Esophagus squamous epithelium (tissue), 5 donors: ENCODE data around the gene MFF. TPM values are rescaled to one million over a fixed set of nuclear protein-coding genes. Genes with fewer than 3 reads are reported as not detected.

ENCODE experiments used
- DNase-seq: peaks from one replicate; lab custom pipeline; 2025; lab: John Stamatoyannopoulos, UW
- H3K27ac ChIP-seq, 4 donors: fragments of 200-600 bp; sonication (generic); one replicate each; pipeline ENCODE4 v1.5.1; 2016 to 2019; ENCODE audit warnings: mild to moderate bottlenecking in 1 of 4
- H3K27me3 ChIP-seq, 4 donors: fragments of 200-600 bp; sonication (generic); 1 replicate in 3 of 4; 2 replicates in 1 of 4; pipeline versions ENCODE4 v1.5.1 to v1.6.0; 2017 to 2021; ENCODE audit warnings: antibody characterized with exemption in 1 of 4
- H3K36me3 ChIP-seq, 3 donors: fragments of 200-600 bp; sonication (generic); one replicate each; pipeline ENCODE4 v1.5.1; 2016 to 2019
- H3K4me1 ChIP-seq, 3 donors: fragments of 200-600 bp; sonication (generic); one replicate each; pipeline ENCODE4 v1.5.1; 2017 to 2019
- H3K4me3 ChIP-seq, 4 donors: fragments of 200-600 bp; sonication (generic); 1 replicate in 3 of 4; 2 replicates in 1 of 4; pipeline ENCODE4 v1.5.1; 2016 to 2019; ENCODE audit warnings: mild to moderate bottlenecking in 2 of 4, moderate library complexity in 1 of 4
- H3K9me3 ChIP-seq, 3 donors: fragments of 200-600 bp; sonication (generic); one replicate each; pipeline ENCODE4 v1.5.1; 2016 to 2019
- POLR2A ChIP-seq, 4 donors: fragments of 450-650 bp; IDR thresholded peaks; one replicate each; pipeline ENCODE4 v1.6.1; 2017; ENCODE audit warnings: antibody characterized with exemption in 4 of 4, mild to moderate bottlenecking in 4 of 4, moderate library complexity in 3 of 4
- WGBS, 2 donors: methylation state at CpG; one replicate each; pipeline ENCODE4 v1.1.5; 2018; 5-methylcytosine and 5-hydroxymethylcytosine counted together
- intact Hi-C: fragments of 100-400 bp; cut with DNase I; formaldehyde crosslinking; loops from one replicate; pipeline ENCODE4 v1.15.0; 2022
- total RNA-seq, 4 donors: library from RNA; depleted of rRNA; stranded (reverse); fragments of >200 nt; gene quantifications; one replicate each; pipeline ENCODE4 v1.1.0, GENCODE V29; 2016
- TF ChIP-seq, protein P1 (sequence below), 6 experiments: fragments of 450-650 bp in 4 of 6; fragments of 200-600 bp in 2 of 6; sonication (generic) in 2 of 6; IDR thresholded peaks; one replicate each; pipeline ENCODE4 v1.5.1; 2016 to 2019; ENCODE audit warnings: antibody characterized with exemption in 6 of 6, mild to moderate bottlenecking in 4 of 6, moderate library complexity in 4 of 6
- donor health status: DM: yes; HTN: yes; CAD: no.

MFF gene
- total RNA-seq, 4 donors from 2014 or later, result 66.8 to 91.0 (median 84.8) TPM

- Histone ChIP-seq H3K27ac (no peak overlapping the region), H3K36me3 (peaks cover 0 to 64% (median 11%) of the 10 kb centered on the region in 3 donors)
- 89 to 95% methylated on average over 2 of the region's 2 CpGs for WGBS, 2 donors
Observed at GRCh38 chr2:227341553-227341952, 16.5 kb downstream of the MFF start.

GRCh38 chr2:227344231-227344630 lies 19.2 kb downstream of the MFF start:
- intact Hi-C loops, result no loop called here
- Histone ChIP-seq H3K27me3 (no peaks in the 10 kb centered on the region), H3K27ac (no peak overlapping the region), H3K4me1 (no peaks in the 10 kb centered on the region), H3K36me3 (peaks cover 0 to 73% (median 11%) of the 10 kb centered on the region in 3 donors), H3K9me3 (no peaks in the 10 kb centered on the region), H3K4me3 (no peak overlapping the region)
- no peak for DNase-seq
- WGBS, 2 donors, result 82 to 84% methylated on average over 2 of the region's 2 CpGs
- TF ChIP-seq POLR2A (IDR thresholded peaks at IDR 0.05), result no peak
- TF ChIP-seq, protein P1, sequence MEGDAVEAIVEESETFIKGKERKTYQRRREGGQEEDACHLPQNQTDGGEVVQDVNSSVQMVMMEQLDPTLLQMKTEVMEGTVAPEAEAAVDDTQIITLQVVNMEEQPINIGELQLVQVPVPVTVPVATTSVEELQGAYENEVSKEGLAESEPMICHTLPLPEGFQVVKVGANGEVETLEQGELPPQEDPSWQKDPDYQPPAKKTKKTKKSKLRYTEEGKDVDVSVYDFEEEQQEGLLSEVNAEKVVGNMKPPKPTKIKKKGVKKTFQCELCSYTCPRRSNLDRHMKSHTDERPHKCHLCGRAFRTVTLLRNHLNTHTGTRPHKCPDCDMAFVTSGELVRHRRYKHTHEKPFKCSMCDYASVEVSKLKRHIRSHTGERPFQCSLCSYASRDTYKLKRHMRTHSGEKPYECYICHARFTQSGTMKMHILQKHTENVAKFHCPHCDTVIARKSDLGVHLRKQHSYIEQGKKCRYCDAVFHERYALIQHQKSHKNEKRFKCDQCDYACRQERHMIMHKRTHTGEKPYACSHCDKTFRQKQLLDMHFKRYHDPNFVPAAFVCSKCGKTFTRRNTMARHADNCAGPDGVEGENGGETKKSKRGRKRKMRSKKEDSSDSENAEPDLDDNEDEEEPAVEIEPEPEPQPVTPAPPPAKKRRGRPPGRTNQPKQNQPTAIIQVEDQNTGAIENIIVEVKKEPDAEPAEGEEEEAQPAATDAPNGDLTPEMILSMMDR (IDR thresholded peaks at IDR 0.05), result no peak

More at GRCh38 chr2:227341553-227341952, 16.5 kb downstream of the MFF start:
- no peaks in the 10 kb centered on the region for H3K9me3 ChIP-seq
- H3K4me3 ChIP-seq, result no peak overlapping the region
- TF ChIP-seq, protein P1 (IDR thresholded peaks at IDR 0.05), result no peak
- no peak for TF ChIP-seq POLR2A (IDR thresholded peaks at IDR 0.05)
- H3K4me1 ChIP-seq, result no peaks in the 10 kb centered on the region
- no peak for DNase-seq
- H3K27me3 ChIP-seq, result no peaks in the 10 kb centered on the region
- intact Hi-C loops, result no loop called here

- H3K4me1 ChIP-seq, result no peaks in the 10 kb centered on the region
- H3K27me3 ChIP-seq, result no peaks in the 10 kb centered on the region
- H3K9me3 ChIP-seq, result no peaks in the 10 kb centered on the region
- 82 to 84% methylated on average over 7 of the region's 7 CpGs for WGBS, 2 donors
- no peak for DNase-seq
- TF ChIP-seq POLR2A (IDR thresholded peaks at IDR 0.05), result no peak
- TF ChIP-seq, protein P1 (IDR thresholded peaks at IDR 0.05), result no peak
- intact Hi-C loops, result no loop called here
- no peak overlapping the region for H3K27ac ChIP-seq
- peaks cover 0 to 67% (median 5%) of the 10 kb centered on the region in 3 donors for H3K36me3 ChIP-seq
- no peak overlapping the region for H3K4me3 ChIP-seq
Observed at GRCh38 chr2:227347117-227347516, 22.1 kb downstream of the MFF start.

- TF ChIP-seq, protein P1 (IDR thresholded peaks at IDR 0.05), result no peak
- TF ChIP-seq POLR2A (IDR thresholded peaks at IDR 0.05), result no peak
- Histone ChIP-seq H3K27me3 (no peaks in the 10 kb centered on the region), H3K9me3 (no peaks in the 10 kb centered on the region), H3K4me3 (no peak overlapping the region), H3K27ac (no peak overlapping the region), H3K36me3 (peaks cover 0 to 67% (median under 1%) of the 10 kb centered on the region in 3 donors), H3K4me1 (no peaks in the 10 kb centered on the region)
- intact Hi-C loops, result no loop called here
- no peak for DNase-seq
- WGBS, 2 donors, result 88 to 100% methylated on average over 1 to 2 of the region's 2 CpGs
Observed at GRCh38 chr2:227348324-227348723, 23.3 kb downstream of the MFF start.

DNA sequence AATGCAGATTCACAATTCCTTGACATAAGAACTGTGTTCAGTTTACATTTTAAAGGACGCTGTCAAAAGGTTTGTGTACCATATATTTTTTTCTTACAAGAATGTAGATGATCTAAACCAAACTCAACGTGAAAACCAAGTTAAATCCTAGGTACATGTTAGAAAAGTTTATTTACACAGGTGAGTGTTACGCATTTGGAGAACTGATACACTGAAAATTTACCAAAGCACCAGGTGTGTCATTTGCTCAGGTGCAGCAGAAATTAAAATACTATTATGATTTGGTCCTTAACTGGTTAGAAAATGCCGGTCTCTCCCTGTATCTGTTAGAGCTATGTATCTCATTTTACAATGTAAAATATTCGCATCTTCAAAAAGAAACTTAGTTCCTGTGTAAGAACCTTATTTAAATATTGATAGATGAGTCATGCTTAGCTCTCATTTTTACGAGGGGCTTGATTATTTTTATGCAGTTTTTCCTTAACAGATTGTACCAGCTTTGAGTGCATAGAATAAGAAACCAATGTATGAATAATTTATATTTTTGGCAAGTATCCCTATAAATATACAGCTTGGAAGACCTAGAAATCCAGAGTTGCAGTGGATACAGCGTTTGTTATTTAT lies 25.1 kb downstream of the MFF start:
- H3K36me3 ChIP-seq, result peaks cover 0 to 68% (median 0%) of the 10 kb centered on the region in 3 donors
- intact Hi-C loops, result no loop called here
- WGBS, 2 donors, result 84 to 86% methylated on average over 7 of the region's 7 CpGs
- H3K27me3 ChIP-seq, result no peaks in the 10 kb centered on the region
- no peaks in the 10 kb centered on the region for H3K4me1 ChIP-seq
- DNase-seq, result no peak
- H3K9me3 ChIP-seq, result no peaks in the 10 kb centered on the region
- TF ChIP-seq, protein P1 (IDR thresholded peaks at IDR 0.05), result no peak
- TF ChIP-seq POLR2A (IDR thresholded peaks at IDR 0.05), result no peak
- no peak overlapping the region for H3K4me3 ChIP-seq
- H3K27ac ChIP-seq, result no peak overlapping the region
